Body of pancreas (tissue), 4 donors: ENCODE results near the gene CDH22. TPM values are rescaled to one million over a fixed set of nuclear protein-coding genes. Genes with fewer than 3 reads are reported as not detected.

Experiments used
- ATAC-seq: fragments of 150-250 bp; one replicate; pipeline ENCODE4 v1.9.1; 2016
- DNase-seq, 4 donors: peaks; one replicate each; pipeline ENCODE4 v3.0.0-alpha.2; 2019
- H3K27ac ChIP-seq, 4 donors: fragments of 200-600 bp; sonication (generic); 1 replicate in 3 of 4; 2 replicates in 1 of 4; pipeline versions ENCODE4 v1.5.1 to v1.6.1; 2016 to 2019; ENCODE audit warnings: mild to moderate bottlenecking in 1 of 4, mixed read lengths in 1 of 4, moderate library complexity in 1 of 4
- H3K27me3 ChIP-seq, 2 donors: fragments of 200-600 bp; sonication (generic); one replicate each; pipeline ENCODE4 v1.6.0; 2016; ENCODE audit warnings: mild to moderate bottlenecking in 1 of 2
- H3K36me3 ChIP-seq, 2 donors: fragments of 200-600 bp; sonication (generic); replicated peaks in 1 of 2; 2 replicates each; pipeline ENCODE4 v1.5.1; 2016; ENCODE audit warnings: low read depth in 2 of 2; ENCODE audit not compliant: insufficient read depth in 1 of 2
- H3K4me1 ChIP-seq: fragments of 200-600 bp; sonication (generic); one replicate; pipeline ENCODE4 v1.6.0; 2016
- H3K4me3 ChIP-seq, 2 donors: fragments of 200-600 bp; sonication (generic); 1 replicate in 1 of 2; 2 replicates in 1 of 2; pipeline ENCODE4 v1.5.1; 2016 to 2019
- H3K9me3 ChIP-seq, 3 donors: fragments of 200-600 bp; sonication (generic); 1 replicate in 2 of 3; 2 replicates in 1 of 3; pipeline ENCODE4 v1.5.1; 2016
- CTCF ChIP-seq, 7 experiments: fragments of 450-650 bp in 4 of 7; fragments of 200-600 bp in 3 of 7; sonication (generic) in 3 of 7; IDR thresholded peaks; one replicate each; pipeline ENCODE4 v1.5.1; 2016 to 2019; ENCODE audit warnings: antibody characterized with exemption in 7 of 7
- POLR2A ChIP-seq, 3 donors: fragments of 450-650 bp; IDR thresholded peaks; one replicate each; pipeline ENCODE4 v1.6.1; 2016; ENCODE audit warnings: antibody characterized with exemption in 3 of 3, mild to moderate bottlenecking in 2 of 3
- WGBS, 2 donors: methylation state at CpG; one replicate each; pipeline ENCODE4 v1.1.5; 2017; 5-methylcytosine and 5-hydroxymethylcytosine counted together
- intact Hi-C: fragments of 100-400 bp; cut with DNase I; formaldehyde crosslinking; loops from one replicate; pipeline ENCODE4 v1.15.1; 2023
- total RNA-seq, 2 donors: library from RNA; depleted of rRNA; stranded (reverse); fragments of >200 nt; gene quantifications; one replicate each; pipeline ENCODE4 v1.1.0, GENCODE V29; 2016

CDH22 gene
- total RNA-seq, 2 donors from 2014 or later = 1.3 to 2.1 TPM

DNA sequence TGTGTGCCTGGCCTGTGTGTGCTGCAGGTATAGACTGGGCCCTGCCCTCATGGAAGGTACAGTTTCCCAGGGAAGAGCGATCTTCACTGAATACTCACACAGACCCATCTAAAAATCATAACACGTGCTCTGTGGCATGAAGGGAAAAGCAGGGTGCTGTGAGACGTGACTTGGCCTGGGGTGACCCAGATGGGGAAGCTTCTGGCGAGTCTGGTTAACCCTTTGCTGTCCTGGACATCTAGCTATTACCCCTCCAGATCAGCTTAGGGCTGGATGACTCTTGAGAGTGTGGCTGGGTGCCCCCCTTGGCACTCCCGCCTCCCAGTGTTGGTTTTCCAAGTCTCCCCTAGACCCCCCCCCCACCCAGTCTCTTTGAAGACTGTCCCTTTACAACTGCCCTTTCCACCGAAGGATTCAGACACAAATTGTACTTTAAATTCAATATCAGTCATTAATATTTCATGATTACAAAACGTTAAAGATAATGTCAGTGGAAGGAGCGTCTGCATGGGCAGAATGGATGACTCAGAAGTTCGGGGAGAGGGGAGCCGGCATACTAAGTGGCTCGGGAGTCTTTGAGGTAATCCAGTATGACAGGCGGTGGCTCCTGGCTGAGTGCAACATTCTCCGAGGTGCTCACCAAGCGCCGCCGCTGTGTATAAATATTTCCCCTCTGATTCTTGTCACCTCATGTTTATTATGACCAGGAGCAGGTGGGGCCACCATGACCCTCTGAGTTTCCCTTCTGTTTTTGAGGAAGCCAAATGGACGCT, 112.8 kb downstream of the CDH22 start:
- Histone ChIP-seq H3K9me3 (no peaks in the 10 kb centered on the region), H3K4me3 (no peak overlapping the region), H3K27me3 (peaks cover 0 to 4% of the 10 kb centered on the region in 2 donors), H3K4me1 (no peaks in the 10 kb centered on the region), H3K36me3 (no peaks in the 10 kb centered on the region), H3K27ac (no peak overlapping the region)
- intact Hi-C loops = no loop called here
- no peak for TF ChIP-seq CTCF (IDR thresholded peaks at IDR 0.05)
- no peak for TF ChIP-seq POLR2A (IDR thresholded peaks at IDR 0.05)
- 43 to 50% methylated on average over 14 to 17 of the region's 17 CpGs for WGBS, 2 donors
- no peak for ATAC-seq
- DNase-seq = no peak

GRCh38 chr20:46194409-46194808, 113.9 kb downstream of the CDH22 start:
- intact Hi-C loops = no loop called here
- H3K9me3 ChIP-seq = no peaks in the 10 kb centered on the region
- WGBS, 2 donors = 82 to 91% methylated on average over 4 of the region's 4 CpGs
- DNase-seq (no peak), ATAC-seq (no peak)
- H3K27me3 ChIP-seq = no peaks in the 10 kb centered on the region
- no peak for TF ChIP-seq POLR2A (IDR thresholded peaks at IDR 0.05)
- no peak for TF ChIP-seq CTCF (IDR thresholded peaks at IDR 0.05)
- H3K4me3 ChIP-seq = no peak overlapping the region
- no peaks in the 10 kb centered on the region for H3K4me1 ChIP-seq
- H3K27ac ChIP-seq = no peak overlapping the region
- no peaks in the 10 kb centered on the region for H3K36me3 ChIP-seq

DNA sequence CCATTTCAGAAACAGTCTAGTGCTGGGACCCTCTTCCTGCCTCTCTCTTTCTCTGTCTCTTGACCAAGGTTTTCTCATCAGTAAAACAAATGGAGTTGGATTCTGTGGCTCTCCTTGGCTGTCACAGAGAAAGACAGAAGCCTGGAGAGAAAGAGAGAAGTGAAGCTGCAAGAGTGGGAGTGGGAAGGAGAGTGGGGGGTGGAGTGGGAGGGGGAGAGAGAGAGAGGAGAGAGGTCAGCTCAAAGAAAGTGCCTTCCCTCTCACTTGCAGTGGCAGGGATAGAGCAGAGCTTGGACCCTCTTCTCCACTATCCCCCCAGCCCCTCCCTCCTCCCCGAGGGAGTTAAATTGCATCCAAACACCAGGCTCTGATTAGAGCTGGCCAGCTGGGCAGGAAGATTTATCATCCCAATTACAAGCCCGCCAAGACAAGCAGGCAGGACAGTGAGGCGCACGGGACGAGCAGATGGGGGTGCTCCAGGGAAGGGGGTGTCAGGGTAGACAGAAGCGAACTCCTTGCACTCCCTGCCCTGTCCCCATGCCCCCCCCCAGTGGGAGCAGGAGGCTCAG, 115.8 kb downstream of the CDH22 start:
- 14 to 16% methylated on average over 6 of the region's 6 CpGs for WGBS, 2 donors
- Histone ChIP-seq H3K4me3 (no peak overlapping the region), H3K4me1 (no peaks in the 10 kb centered on the region), H3K27me3 (no peaks in the 10 kb centered on the region), H3K9me3 (no peaks in the 10 kb centered on the region), H3K36me3 (no peaks in the 10 kb centered on the region), H3K27ac (no peak overlapping the region)
- ATAC-seq (no peak), DNase-seq (no peak)
- no peak for TF ChIP-seq CTCF (IDR thresholded peaks at IDR 0.05)
- TF ChIP-seq POLR2A (IDR thresholded peaks at IDR 0.05) = no peak
- intact Hi-C loops = no loop called here

- no peaks in the 10 kb centered on the region for H3K4me1 ChIP-seq
- 43 to 63% methylated on average over 3 of the region's 3 CpGs for WGBS, 2 donors
- no peak for TF ChIP-seq CTCF (IDR thresholded peaks at IDR 0.05)
- TF ChIP-seq POLR2A (IDR thresholded peaks at IDR 0.05) = no peak
- no peaks in the 10 kb centered on the region for H3K9me3 ChIP-seq
- no peak overlapping the region for H3K4me3 ChIP-seq
- no peaks in the 10 kb centered on the region for H3K27me3 ChIP-seq
- intact Hi-C loops = no loop called here
- H3K36me3 ChIP-seq = no peaks in the 10 kb centered on the region
- no peak for DNase-seq
- H3K27ac ChIP-seq = no peak overlapping the region
- ATAC-seq = no peak
Observed at GRCh38 chr20:46191611-46192010, 116.7 kb downstream of the CDH22 start.

DNA sequence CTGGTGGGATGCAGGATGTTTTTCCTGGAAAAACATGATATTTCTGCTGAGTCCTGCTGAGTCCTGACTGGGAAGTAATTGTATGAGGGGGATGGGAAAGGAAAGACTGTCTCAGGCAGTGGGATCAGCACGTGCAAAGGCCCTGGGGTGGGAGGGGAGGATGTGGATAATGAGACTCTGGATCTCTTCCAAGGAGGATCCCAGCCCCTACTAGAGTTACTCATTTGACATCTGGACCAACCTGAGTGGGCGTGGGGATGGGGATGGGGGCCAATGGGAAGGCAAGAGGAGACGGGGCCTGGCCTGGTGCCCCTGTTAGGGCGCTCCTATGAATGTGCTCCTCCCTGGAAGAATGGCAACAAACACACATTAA, 117.1 kb downstream of the CDH22 start:
- ATAC-seq = no peak
- no peak for DNase-seq
- Histone ChIP-seq H3K9me3 (no peaks in the 10 kb centered on the region), H3K36me3 (no peaks in the 10 kb centered on the region), H3K27me3 (no peaks in the 10 kb centered on the region), H3K4me1 (no peaks in the 10 kb centered on the region), H3K27ac (no peak overlapping the region), H3K4me3 (no peak overlapping the region)
- intact Hi-C loops = no loop called here
- WGBS, 2 donors = 77 to 89% methylated on average over 4 of the region's 4 CpGs
- TF ChIP-seq POLR2A (IDR thresholded peaks at IDR 0.05) = no peak
- no peak for TF ChIP-seq CTCF (IDR thresholded peaks at IDR 0.05)
